Testis (tissue), 2 donors: ENCODE data around the gene COL11A2.

ENCODE experiments used
- CTCF ChIP-seq, 3 experiments: fragments of 450-650 bp in 2 of 3; fragments of 200-600 bp in 1 of 3; sonication (generic) in 1 of 3; IDR thresholded peaks; one replicate each; pipeline ENCODE4 v1.5.1; 2016 to 2019; ENCODE audit warnings: antibody characterized with exemption in 3 of 3, mild to moderate bottlenecking in 2 of 3, moderate library complexity in 1 of 3
- POLR2A ChIP-seq: fragments of 450-650 bp; IDR thresholded peaks from one replicate; pipeline ENCODE4 v1.6.1; 2017; ENCODE audit warnings: antibody characterized with exemption, mild to moderate bottlenecking, moderate library complexity

GRCh38 chr6:33190504-33191107 is 1.7 kb downstream of the COL11A2 start:
- TF ChIP-seq CTCF (IDR thresholded peaks at IDR 0.05): no peak
- no peak for TF ChIP-seq POLR2A
